Measurements from ENCODE around the gene BOC. TPM values are rescaled to one million over a fixed set of nuclear protein-coding genes. Genes with fewer than 3 reads are reported as not detected.

BOC gene
- total and polyA plus RNA-seq, 2 of the 8 experiments (the other 6 are each of a cell fraction or from before 2014, with no cell fraction given): 6.9 to 9.3 TPM

- TF ChIP-seq CBX5 (IDR thresholded peaks at IDR 0.05; ENCODE audit: low read depth, low read length) (no peak), RAD21 (IDR thresholded peaks at IDR 0.05 in 1 of 2, conservative IDR thresholded peaks at IDR 0.05 in 1 of 2; ENCODE audit: low read depth in 2 of 2, low read length in 2 of 2) (no peak), MAFK (IDR thresholded peaks at IDR 0.05; ENCODE audit: low read depth, low read length) (no peak), KDM1A (IDR thresholded peaks at IDR 0.05; ENCODE audit: borderline replicate concordance, low read length) (no peak), NANOG (IDR thresholded peaks at IDR 0.05; ENCODE audit: insufficient read depth, low read depth, low read length, poor library complexity, severe bottlenecking) (no peak), SUZ12 (IDR thresholded peaks at IDR 0.05; ENCODE audit: low read length) (no peak), BCL11A (IDR thresholded peaks at IDR 0.05; ENCODE audit: low read depth in 2 of 2, low read length in 2 of 2) (no peak), ATF2 (IDR thresholded peaks at IDR 0.05; ENCODE audit: low read length) (no peak), BACH1 (IDR thresholded peaks at IDR 0.05; ENCODE audit: low read length) (no peak), SAP30 (IDR thresholded peaks at IDR 0.05; ENCODE audit: insufficient read depth, insufficient replicate concordance, low read length) (no peak)
Measured at GRCh38 chr3:113271594-113272384, 60.4 kb downstream of the BOC start (continued).
